ENCODE data around the gene CAMTA1.
A peak's percentile ranks its signal among the peaks of the same experiment; 100 is the strongest.

Gene CAMTA1

GRCh38 chr1:6923955-6924881 lies 139.0 kb downstream of the CAMTA1 start:
- Histone ChIP-seq H3K27ac (ENCODE audit: extremely low read depth, low read depth, low read length) (no peak overlapping the region), H3K36me3 (ENCODE audit: control insufficient read depth in 2 of 2, insufficient read depth in 1 of 2, low read length in 2 of 2) (no peaks in the 10 kb centered on the region), H3K4me1 (ENCODE audit: control insufficient read depth, insufficient read depth, low read length) (no peaks in the 10 kb centered on the region), H3K4me3 (ENCODE audit: low read depth, low read length) (no peak overlapping the region), H3K9me3 (ENCODE audit: control insufficient read depth, insufficient read depth, low read depth, low read length) (no peaks in the 10 kb centered on the region)
- POLR2A ChIA-PET, result no interaction called here
- TF ChIP-seq ZNF24 (tag by site-specific recombination; IDR thresholded peaks at IDR 0.05) (no peak), ZIC2 (tag by site-specific recombination; IDR thresholded peaks at IDR 0.05) (0 out of 2 replicates have a peak, but pooled peaks have one; percentile 43)
- CTCF ChIA-PET, result no interaction called here

GRCh38 chr1:6924891-6925290 lies 139.6 kb downstream of the CAMTA1 start:
- H3K4me3 ChIP-seq (ENCODE audit: low read depth, low read length), result no peak overlapping the region
- TF ChIP-seq ZNF548 (tag by site-specific recombination; IDR thresholded peaks at IDR 0.05), result no peak
- no peak for TF ChIP-seq ZBTB6 (tag by site-specific recombination; IDR thresholded peaks at IDR 0.05)
- TF ChIP-seq ZNF692 (tag by site-specific recombination; IDR thresholded peaks at IDR 0.05), result no peak
- TF ChIP-seq, protein P1, sequence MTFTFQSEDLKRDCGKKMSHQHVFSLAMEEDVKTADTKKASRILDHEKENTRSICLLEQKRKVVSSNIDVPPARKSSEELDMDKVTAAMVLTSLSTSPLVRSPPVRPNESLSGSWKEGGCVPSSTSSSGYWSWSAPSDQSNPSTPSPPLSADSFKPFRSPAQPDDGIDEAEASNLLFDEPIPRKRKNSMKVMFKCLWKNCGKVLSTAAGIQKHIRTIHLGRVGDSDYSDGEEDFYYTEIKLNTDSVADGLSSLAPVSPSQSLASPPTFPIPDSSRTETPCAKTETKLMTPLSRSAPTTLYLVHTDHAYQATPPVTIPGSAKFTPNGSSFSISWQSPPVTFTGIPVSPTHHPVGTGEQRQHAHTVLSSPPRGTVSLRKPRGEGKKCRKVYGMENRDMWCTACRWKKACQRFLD (tag by site-specific recombination; IDR thresholded peaks at IDR 0.05), result no peak
- TF ChIP-seq ZNF19 (tag by site-specific recombination; IDR thresholded peaks at IDR 0.05; ENCODE audit: low read depth), result no peak
- no peak for TF ChIP-seq ZNF48 (tag by site-specific recombination; IDR thresholded peaks at IDR 0.05)
- TF ChIP-seq, protein P2, sequence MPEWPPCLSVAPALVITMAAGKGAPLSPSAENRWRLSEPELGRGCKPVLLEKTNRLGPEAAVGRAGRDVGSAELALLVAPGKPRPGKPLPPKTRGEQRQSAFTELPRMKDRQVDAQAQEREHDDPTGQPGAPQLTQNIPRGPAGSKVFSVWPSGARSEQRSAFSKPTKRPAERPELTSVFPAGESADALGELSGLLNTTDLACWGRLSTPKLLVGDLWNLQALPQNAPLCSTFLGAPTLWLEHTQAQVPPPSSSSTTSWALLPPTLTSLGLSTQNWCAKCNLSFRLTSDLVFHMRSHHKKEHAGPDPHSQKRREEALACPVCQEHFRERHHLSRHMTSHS (tag by site-specific recombination; IDR thresholded peaks at IDR 0.05), result no peak
- TF ChIP-seq ZNF140 (tag by site-specific recombination; IDR thresholded peaks at IDR 0.05), result no peak
- TF ChIP-seq ZNF677 (tag by site-specific recombination; IDR thresholded peaks at IDR 0.05), result no peak
- TF ChIP-seq, protein P3, sequence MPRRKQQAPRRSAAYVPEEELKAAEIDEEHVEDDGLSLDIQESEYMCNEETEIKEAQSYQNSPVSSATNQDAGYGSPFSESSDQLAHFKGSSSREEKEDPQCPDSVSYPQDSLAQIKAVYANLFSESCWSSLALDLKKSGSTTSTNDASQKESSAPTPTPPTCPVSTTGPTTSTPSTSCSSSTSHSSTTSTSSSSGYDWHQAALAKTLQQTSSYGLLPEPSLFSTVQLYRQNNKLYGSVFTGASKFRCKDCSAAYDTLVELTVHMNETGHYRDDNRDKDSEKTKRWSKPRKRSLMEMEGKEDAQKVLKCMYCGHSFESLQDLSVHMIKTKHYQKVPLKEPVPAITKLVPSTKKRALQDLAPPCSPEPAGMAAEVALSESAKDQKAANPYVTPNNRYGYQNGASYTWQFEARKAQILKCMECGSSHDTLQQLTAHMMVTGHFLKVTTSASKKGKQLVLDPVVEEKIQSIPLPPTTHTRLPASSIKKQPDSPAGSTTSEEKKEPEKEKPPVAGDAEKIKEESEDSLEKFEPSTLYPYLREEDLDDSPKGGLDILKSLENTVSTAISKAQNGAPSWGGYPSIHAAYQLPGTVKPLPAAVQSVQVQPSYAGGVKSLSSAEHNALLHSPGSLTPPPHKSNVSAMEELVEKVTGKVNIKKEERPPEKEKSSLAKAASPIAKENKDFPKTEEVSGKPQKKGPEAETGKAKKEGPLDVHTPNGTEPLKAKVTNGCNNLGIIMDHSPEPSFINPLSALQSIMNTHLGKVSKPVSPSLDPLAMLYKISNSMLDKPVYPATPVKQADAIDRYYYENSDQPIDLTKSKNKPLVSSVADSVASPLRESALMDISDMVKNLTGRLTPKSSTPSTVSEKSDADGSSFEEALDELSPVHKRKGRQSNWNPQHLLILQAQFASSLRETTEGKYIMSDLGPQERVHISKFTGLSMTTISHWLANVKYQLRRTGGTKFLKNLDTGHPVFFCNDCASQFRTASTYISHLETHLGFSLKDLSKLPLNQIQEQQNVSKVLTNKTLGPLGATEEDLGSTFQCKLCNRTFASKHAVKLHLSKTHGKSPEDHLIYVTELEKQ (tag by site-specific recombination; IDR thresholded peaks at IDR 0.05; ENCODE audit: borderline replicate concordance), result no peak
- no peak for TF ChIP-seq TRIM28 (IDR thresholded peaks at IDR 0.05; ENCODE audit: borderline replicate concordance, low read length)
- TF ChIP-seq, protein P4, sequence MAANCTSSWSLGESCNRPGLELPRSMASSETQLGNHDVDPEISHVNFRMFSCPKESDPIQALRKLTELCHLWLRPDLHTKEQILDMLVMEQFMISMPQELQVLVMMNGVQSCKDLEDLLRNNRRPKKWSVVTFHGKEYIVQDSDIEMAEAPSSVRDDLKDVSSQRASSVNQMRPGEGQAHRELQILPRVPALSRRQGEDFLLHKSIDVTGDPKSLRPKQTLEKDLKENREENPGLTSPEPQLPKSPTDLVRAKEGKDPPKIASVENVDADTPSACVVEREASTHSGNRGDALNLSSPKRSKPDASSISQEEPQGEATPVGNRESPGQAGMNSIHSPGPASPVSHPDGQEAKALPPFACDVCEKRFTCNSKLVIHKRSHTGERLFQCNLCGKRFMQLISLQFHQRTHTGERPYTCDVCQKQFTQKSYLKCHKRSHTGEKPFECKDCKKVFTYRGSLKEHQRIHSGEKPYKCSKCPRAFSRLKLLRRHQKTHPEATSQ (tag by site-specific recombination; IDR thresholded peaks at IDR 0.05), result no peak
- TF ChIP-seq ZNF175 (tag by site-specific recombination; IDR thresholded peaks at IDR 0.05), result no peak
- no peak for TF ChIP-seq ZNF561 (tag by site-specific recombination; IDR thresholded peaks at IDR 0.05; ENCODE audit: borderline replicate concordance)
- TF ChIP-seq PRDM1 (tag by site-specific recombination; IDR thresholded peaks at IDR 0.05), result no peak
- TF ChIP-seq ZNF239 (tag by site-specific recombination; IDR thresholded peaks at IDR 0.05), result no peak
- no peak for TF ChIP-seq ZNF26 (tag by site-specific recombination; IDR thresholded peaks at IDR 0.05)
- no peak for TF ChIP-seq ZNF324 (tag by site-specific recombination; IDR thresholded peaks at IDR 0.05)
- no peak overlapping the region for H3K27ac ChIP-seq (ENCODE audit: extremely low read depth, low read depth, low read length)
- H3K4me1 ChIP-seq (ENCODE audit: control insufficient read depth, insufficient read depth, low read length), result no peaks in the 10 kb centered on the region
- ChIA-PET POLR2A (no interaction called here), CTCF (no interaction called here)
- H3K36me3 ChIP-seq (ENCODE audit: control insufficient read depth in 2 of 2, insufficient read depth in 1 of 2, low read length in 2 of 2), result no peaks in the 10 kb centered on the region
- no peaks in the 10 kb centered on the region for H3K9me3 ChIP-seq (ENCODE audit: control insufficient read depth, insufficient read depth, low read depth, low read length)

Data from HEK293 (cell line).